SU-DHL-6 (cell line): Measurements from ENCODE around the gene PGPEP1.

Source experiments
- CTCF ChIP-seq: fragments of 200-600 bp; sonication (generic); IDR thresholded peaks from one replicate; pipeline ENCODE4 v1.5.1; 2017; ENCODE audit warnings: antibody characterized with exemption, mild to moderate bottlenecking, low read length, moderate library complexity; ENCODE audit not compliant: insufficient read depth, poor library complexity, severe bottlenecking
- EZH2phosphoT487 ChIP-seq: fragments of 200-600 bp; sonication (generic), shearing (Covaris generic); conservative IDR thresholded peaks from 2 replicates; pipeline ENCODE4 v1.6.1; 2018; ENCODE audit warnings: mild to moderate bottlenecking, antibody characterized with exemption, low read length, moderate library complexity, mixed read lengths

- TF ChIP-seq CTCF (no peak), EZH2phosphoT487 (no peak)
These were observed 19.3 kb upstream of the PGPEP1 start for GRCh38 chr19:18320865-18321733.
